Neural crest cell (in vitro differentiated cells): ENCODE measurements around the gene VPS4B. TPM values are rescaled to one million over a fixed set of nuclear protein-coding genes. Genes with fewer than 3 reads are reported as not detected.
A peak's percentile ranks its signal among the peaks of the same experiment; 100 is the strongest.

Experiments used
- DNase-seq: peaks from one replicate; pipeline ENCODE4 v3.0.0; 2021; ENCODE audit warnings: low read depth, mixed read lengths, low spot score
- H3K27ac Mint-ChIP-seq: one replicate; pipeline ENCODE4 v1.8.0; 2021; ENCODE audit warnings: mild to moderate bottlenecking, mixed read lengths; ENCODE audit not compliant: unreplicated experiment
- H3K27me3 Mint-ChIP-seq: 2 replicates; pipeline ENCODE4 v1.8.0; 2021; ENCODE audit warnings: low read depth, mild to moderate bottlenecking, mixed read lengths
- H3K36me3 Mint-ChIP-seq: 2 replicates; pipeline ENCODE4 v1.8.0; 2021; ENCODE audit warnings: low read depth, mild to moderate bottlenecking, mixed read lengths
- H3K4me1 Mint-ChIP-seq: 2 replicates; pipeline ENCODE4 v1.8.0; 2021; ENCODE audit warnings: mixed read lengths
- H3K4me3 Mint-ChIP-seq: one replicate; pipeline ENCODE4 v1.8.0; 2021; ENCODE audit warnings: mild to moderate bottlenecking, mixed read lengths
- H3K9me3 Mint-ChIP-seq: 2 replicates; pipeline ENCODE4 v1.8.0; 2021; ENCODE audit warnings: mixed read lengths
- total RNA-seq: library from RNA; stranded (reverse); gene quantifications from 2 replicates; pipeline ENCODE4 v1.2.1, GENCODE V29; 2021
- TF ChIP-seq, protein P1 (sequence below): fragments of 200-600 bp; sonication (generic); conservative IDR thresholded peaks from 2 replicates; pipeline ENCODE4 v1.5.0; 2021; ENCODE audit warnings: antibody characterized with exemption, mild to moderate bottlenecking

The VPS4B gene
- total RNA-seq, 1 donor from 2014 or later: 34.2 TPM

DNA sequence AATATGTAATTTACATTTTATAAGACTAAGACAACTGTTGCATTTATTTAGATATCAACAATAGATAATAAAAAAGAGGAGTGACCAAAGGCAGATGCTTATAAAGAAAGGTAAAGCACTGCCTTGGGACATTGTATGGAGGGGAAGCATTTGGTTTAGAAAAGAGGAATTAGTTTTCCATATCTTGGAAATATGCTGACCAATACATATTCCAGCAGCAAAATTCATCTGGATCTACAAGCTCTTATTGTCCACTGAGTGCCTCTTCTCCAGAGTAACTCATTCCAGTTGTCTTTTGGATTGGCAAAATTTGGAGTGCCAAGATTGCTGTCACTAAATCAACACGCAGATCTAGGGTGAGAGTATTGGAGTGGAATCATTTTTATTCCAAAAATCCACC lies 8.9 kb upstream of the VPS4B start:
- TF ChIP-seq, protein P1, sequence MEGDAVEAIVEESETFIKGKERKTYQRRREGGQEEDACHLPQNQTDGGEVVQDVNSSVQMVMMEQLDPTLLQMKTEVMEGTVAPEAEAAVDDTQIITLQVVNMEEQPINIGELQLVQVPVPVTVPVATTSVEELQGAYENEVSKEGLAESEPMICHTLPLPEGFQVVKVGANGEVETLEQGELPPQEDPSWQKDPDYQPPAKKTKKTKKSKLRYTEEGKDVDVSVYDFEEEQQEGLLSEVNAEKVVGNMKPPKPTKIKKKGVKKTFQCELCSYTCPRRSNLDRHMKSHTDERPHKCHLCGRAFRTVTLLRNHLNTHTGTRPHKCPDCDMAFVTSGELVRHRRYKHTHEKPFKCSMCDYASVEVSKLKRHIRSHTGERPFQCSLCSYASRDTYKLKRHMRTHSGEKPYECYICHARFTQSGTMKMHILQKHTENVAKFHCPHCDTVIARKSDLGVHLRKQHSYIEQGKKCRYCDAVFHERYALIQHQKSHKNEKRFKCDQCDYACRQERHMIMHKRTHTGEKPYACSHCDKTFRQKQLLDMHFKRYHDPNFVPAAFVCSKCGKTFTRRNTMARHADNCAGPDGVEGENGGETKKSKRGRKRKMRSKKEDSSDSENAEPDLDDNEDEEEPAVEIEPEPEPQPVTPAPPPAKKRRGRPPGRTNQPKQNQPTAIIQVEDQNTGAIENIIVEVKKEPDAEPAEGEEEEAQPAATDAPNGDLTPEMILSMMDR: no peak
- H3K9me3 Mint-ChIP-seq: no peaks in the 10 kb centered on the region
- H3K4me3 Mint-ChIP-seq: no peak overlapping the region
- H3K27ac Mint-ChIP-seq: no peak overlapping the region
- H3K36me3 Mint-ChIP-seq: no peaks in the 10 kb centered on the region
- H3K27me3 Mint-ChIP-seq: peaks cover 81% of the 10 kb centered on the region
- H3K4me1 Mint-ChIP-seq: no peaks in the 10 kb centered on the region
- no peak for DNase-seq

DNA sequence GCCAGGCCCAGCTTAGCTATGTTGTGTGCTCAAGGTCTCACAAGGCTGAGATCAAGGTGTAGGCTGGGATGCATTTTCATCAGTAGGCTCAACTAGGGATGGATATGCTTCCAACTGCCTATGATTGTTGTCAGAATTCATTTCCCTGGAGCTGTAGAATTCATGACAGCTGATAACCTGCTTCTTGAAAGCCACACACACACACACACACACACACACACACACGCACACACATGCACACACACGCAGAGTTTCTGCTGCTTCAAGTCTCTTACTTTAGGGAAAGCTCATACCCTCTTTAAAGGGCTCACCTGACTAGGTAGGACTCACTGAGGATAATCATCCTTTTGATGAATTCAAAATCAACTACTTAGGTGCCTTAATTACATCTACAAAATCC lies 8.2 kb upstream of the VPS4B start:
- DNase-seq: no peak
- no peak overlapping the region for H3K27ac Mint-ChIP-seq
- no peaks in the 10 kb centered on the region for H3K4me1 Mint-ChIP-seq
- H3K9me3 Mint-ChIP-seq: no peaks in the 10 kb centered on the region
- no peaks in the 10 kb centered on the region for H3K36me3 Mint-ChIP-seq
- TF ChIP-seq, protein P1: no peak
- H3K27me3 Mint-ChIP-seq: peaks cover 83% of the 10 kb centered on the region
- no peak overlapping the region for H3K4me3 Mint-ChIP-seq

DNA sequence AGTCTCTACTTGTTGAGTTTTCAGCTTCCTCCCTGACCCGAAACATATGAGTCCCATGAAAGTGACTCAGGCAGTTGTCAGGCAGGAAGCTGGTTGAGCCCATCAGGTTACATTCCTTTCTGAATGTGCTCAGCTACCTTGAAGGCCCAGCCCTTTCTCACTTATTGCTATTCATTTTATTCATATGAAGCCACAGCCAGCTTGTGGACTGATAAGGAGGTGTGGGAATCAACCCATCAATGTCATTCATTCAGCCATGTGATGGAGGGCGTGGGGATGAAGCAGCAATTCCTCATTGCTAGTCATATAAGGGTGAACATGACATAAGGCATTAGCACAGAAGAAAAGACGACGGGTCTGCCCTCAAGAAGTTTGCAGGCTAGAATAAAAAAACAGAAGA lies 5.3 kb upstream of the VPS4B start:
- DNase-seq: no peak
- Mint-ChIP-seq H3K4me1 (peaks cover 12% of the 10 kb centered on the region), H3K4me3 (no peak overlapping the region)

DNA sequence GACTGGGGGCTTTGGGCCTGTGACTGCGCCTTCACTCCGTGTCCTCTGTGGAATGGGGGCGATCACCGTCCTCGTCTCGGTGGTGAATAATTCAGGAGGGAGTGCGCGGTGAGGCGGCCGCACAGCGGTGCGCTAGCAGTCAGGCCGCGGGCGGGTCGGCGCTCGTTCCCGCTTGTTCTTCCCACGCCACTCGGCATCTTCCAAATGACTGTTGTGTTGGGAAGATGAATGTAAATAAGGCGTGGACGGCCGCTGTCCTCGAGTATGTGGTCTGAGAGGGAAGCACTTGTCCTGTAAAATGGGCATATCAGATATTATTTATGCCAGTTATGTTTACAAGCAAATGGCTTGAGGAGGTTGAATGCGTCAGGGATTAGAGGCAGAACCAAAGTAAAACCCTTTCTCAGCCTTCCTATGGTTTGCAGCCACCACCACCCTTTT lies 608 bp upstream of the VPS4B start:
- TF ChIP-seq, protein P1: no peak
- Mint-ChIP-seq H3K27ac (peak overlapping the region; percentile 99), H3K9me3 (no peaks in the 10 kb centered on the region), H3K27me3 (peaks cover 17% of the 10 kb centered on the region), H3K4me3 (peak overlapping the region; percentile 95), H3K4me1 (peaks cover 25% of the 10 kb centered on the region), H3K36me3 (no peaks in the 10 kb centered on the region)
- no peak for DNase-seq

More for the DNA sequence above, 5.3 kb upstream of the VPS4B start:
- TF ChIP-seq, protein P1: no peak
- Mint-ChIP-seq H3K9me3 (no peaks in the 10 kb centered on the region), H3K36me3 (no peaks in the 10 kb centered on the region), H3K27me3 (peaks cover 55% of the 10 kb centered on the region), H3K27ac (no peak overlapping the region)

DNA sequence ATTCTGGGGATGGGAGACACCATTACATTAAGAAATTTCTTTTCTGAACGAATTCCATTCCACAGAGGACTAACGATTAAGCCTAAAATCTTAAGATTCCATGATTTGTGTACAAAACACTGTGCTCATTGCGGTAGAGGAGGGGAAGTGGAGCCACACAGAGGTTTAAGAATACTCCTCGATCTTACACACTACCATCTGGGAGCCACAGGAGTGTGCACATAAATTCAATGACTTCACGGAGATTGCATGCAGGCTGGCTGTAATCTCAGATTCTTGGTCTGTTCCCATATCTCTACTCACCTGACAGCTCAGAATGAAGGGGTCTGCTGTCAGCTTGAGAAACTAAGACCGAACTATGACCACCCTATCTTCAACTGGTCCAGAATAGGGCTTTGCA lies 762 bp downstream of the VPS4B start:
- Mint-ChIP-seq H3K4me3 (peak overlapping the region; percentile 95), H3K27ac (peak overlapping the region; percentile 99), H3K27me3 (peaks cover 9% of the 10 kb centered on the region), H3K4me1 (peaks cover 25% of the 10 kb centered on the region), H3K9me3 (no peaks in the 10 kb centered on the region), H3K36me3 (no peaks in the 10 kb centered on the region)
- no peak for DNase-seq
- TF ChIP-seq, protein P1: no peak

DNA sequence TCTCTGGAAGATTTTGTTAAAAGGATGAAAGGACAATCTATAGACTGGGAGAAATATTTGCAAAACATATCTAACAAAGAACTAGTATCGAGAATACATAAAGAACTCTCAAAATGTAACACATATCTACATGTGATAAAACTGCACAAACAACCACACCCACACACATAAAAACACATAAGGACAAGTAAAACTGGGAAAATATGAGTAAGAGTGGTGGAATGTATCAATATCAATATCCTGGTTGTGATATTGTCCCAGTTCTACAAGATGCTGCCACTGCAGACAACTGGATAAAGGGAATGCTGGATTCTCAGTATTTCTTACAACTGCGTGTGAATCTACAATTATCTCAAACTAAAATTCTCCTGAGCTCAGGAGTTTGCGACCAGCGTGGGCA lies 9.3 kb downstream of the VPS4B start:
- no peaks in the 10 kb centered on the region for H3K9me3 Mint-ChIP-seq
- DNase-seq: no peak
- peaks cover 6% of the 10 kb centered on the region for H3K36me3 Mint-ChIP-seq
- H3K27ac Mint-ChIP-seq: no peak overlapping the region
- no peak overlapping the region for H3K4me3 Mint-ChIP-seq
- TF ChIP-seq, protein P1: no peak
- no peaks in the 10 kb centered on the region for H3K4me1 Mint-ChIP-seq
- no peaks in the 10 kb centered on the region for H3K27me3 Mint-ChIP-seq
